SK-N-SH treated with all-trans-retinoic acid at 6 μM for 48 hours (cell line): Measurements from ENCODE around the gene L2HGDH.

ENCODE experiments used
- ARNTL ChIP-seq: fragments of 450-650 bp; formaldehyde crosslinking; IDR thresholded peaks from 2 replicates; pipeline ENCODE4 v1.5.0; 2020; ENCODE audit warnings: low read depth, mild to moderate bottlenecking, moderate library complexity, borderline replicate concordance
- CREB5 ChIP-seq: fragments of 250-450 bp; sonication (Bioruptor Pico); IDR thresholded peaks from 2 replicates; pipeline ENCODE4 v1.5.1; 2020; ENCODE audit warnings: low read depth, mild to moderate bottlenecking, moderate library complexity
- PPARA ChIP-seq: fragments of 250-450 bp; sonication (Bioruptor Pico); IDR thresholded peaks from 2 replicates; pipeline ENCODE4 v1.5.0; 2020; ENCODE audit warnings: mild to moderate bottlenecking, borderline replicate concordance
- SNAI2 ChIP-seq: fragments of 250-450 bp; sonication (Bioruptor Pico); IDR thresholded peaks from 2 replicates; pipeline ENCODE4 v1.5.0; 2020; ENCODE audit warnings: mild to moderate bottlenecking, moderate library complexity
- TOX ChIP-seq: fragments of 250-450 bp; sonication (Bioruptor Pico); IDR thresholded peaks from 2 replicates; pipeline ENCODE4 v1.8.0; 2021; ENCODE audit warnings: mild to moderate bottlenecking, moderate library complexity, borderline replicate concordance
- TSHZ2 ChIP-seq: fragments of 250-450 bp; sonication (Bioruptor Pico); IDR thresholded peaks from 2 replicates; pipeline ENCODE4 v1.5.0; 2020; ENCODE audit warnings: mild to moderate bottlenecking, moderate library complexity
- ZFP3 ChIP-seq: fragments of 250-450 bp; sonication (Bioruptor Pico); IDR thresholded peaks from 2 replicates; pipeline ENCODE4 v1.5.0; 2020; ENCODE audit warnings: mild to moderate bottlenecking, moderate library complexity
- TF ChIP-seq, protein P1 (sequence below): fragments of 250-450 bp; sonication (Bioruptor Pico); IDR thresholded peaks from 2 replicates; pipeline ENCODE4 v1.5.1; 2021; ENCODE audit warnings: mild to moderate bottlenecking, moderate library complexity

DNA sequence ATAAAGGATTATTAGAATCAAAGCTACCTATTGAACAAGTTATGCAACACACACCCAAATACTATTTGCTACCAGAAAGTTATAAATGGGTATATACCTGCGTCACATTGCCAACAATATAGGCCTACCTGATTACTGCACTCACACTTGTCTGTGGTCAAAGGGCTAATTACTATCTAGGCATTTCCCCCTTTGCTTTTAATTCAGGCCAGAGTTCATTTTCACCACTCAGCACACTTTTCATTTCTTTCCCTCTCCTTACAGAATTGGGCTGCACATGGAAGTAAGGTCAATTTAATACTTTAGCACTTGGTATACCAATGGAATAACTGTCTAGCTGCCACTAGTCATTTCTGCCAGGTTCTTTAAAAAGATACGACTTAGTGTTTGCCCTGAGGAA is 82.3 kb downstream of the L2HGDH start:
- TF ChIP-seq ZFP3 (no peak), TSHZ2 (CRISPR knock-in tag) (no peak), TOX (no peak), CREB5 (CRISPR knock-in tag) (no peak), PPARA (CRISPR knock-in tag) (no peak), ARNTL (CRISPR knock-in tag) (no peak), SNAI2 (CRISPR knock-in tag) (no peak)
- TF ChIP-seq, protein P1, sequence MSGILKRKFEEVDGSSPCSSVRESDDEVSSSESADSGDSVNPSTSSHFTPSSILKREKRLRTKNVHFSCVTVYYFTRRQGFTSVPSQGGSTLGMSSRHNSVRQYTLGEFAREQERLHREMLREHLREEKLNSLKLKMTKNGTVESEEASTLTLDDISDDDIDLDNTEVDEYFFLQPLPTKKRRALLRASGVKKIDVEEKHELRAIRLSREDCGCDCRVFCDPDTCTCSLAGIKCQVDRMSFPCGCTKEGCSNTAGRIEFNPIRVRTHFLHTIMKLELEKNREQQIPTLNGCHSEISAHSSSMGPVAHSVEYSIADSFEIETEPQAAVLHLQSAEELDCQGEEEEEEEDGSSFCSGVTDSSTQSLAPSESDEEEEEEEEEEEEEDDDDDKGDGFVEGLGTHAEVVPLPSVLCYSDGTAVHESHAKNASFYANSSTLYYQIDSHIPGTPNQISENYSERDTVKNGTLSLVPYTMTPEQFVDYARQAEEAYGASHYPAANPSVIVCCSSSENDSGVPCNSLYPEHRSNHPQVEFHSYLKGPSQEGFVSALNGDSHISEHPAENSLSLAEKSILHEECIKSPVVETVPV: no peak
